Measurements from ENCODE around the gene LHX3.

GRCh38 chr9:136154943-136155342 is 50.0 kb downstream of the LHX3 start:
- no peak for TF ChIP-seq CTCF (IDR thresholded peaks at IDR 0.05; ENCODE audit: low read depth, low read length)
- no peak for TF ChIP-seq POLR2A (IDR thresholded peaks at IDR 0.05; ENCODE audit: extremely low read depth, insufficient read length)
- no peak for TF ChIP-seq MAX (IDR thresholded peaks at IDR 0.05; ENCODE audit: low read depth, low read length)

Data from NB4 (cell line).